ENCODE measurements around the gene FLOT2.
"Not testable (repeated sequence)": the region's sequence is repeated elsewhere in the genome, so short reads cannot be mapped to it uniquely, and the experiment has no call there.

Gene FLOT2

GRCh38 chr17:28896884-28897768 lies at the start of gene FLOT2:
Gene FLOT2 (minus strand): TSS chr17:28897733. CDS start chr17:28897574, 159 bp downstream.
- DNase-seq: peak; percentile 65

DNA sequence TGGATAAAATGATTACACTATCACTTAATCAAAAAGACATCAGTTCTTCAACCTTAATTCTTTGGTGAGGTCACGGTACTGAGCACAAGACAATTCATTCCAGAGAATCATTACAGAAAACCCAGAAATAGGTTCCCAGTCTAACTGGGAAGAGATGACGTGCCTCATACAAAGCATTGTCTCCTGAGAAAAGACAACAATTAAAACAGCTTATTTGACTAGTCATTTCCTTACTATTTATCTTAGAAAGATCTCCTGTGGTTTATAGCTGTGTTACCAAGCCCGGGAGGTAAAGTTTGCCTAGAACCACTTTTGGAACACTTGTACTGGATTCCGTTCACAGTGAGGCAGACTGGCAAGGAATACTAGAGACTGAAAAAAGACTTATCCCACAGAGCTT lies 48.7 kb upstream of the FLOT2 start:
- DNase-seq: no peak

GRCh38 chr17:28944862-28945741 lies 47.6 kb upstream of the FLOT2 start:
- no peak for DNase-seq

DNA sequence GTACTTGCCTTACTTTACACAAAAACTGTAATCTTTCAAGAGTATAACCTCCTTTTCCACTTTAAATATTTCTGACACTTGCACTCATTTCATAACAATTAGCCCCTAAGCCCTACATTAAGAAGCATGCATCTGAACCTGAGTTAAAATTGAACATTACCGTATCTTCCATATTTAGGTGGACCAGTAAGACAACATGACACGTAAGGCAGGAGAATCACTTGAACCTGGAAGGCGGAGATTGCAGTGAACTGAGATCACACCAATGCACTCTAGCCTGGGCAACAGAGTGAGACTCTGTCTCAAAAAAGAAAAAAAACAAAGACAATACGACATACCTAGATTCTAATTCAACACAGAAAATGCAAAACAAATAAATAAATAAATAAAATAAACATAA lies 46.8 kb upstream of the FLOT2 start:
- no peak for DNase-seq

DNA sequence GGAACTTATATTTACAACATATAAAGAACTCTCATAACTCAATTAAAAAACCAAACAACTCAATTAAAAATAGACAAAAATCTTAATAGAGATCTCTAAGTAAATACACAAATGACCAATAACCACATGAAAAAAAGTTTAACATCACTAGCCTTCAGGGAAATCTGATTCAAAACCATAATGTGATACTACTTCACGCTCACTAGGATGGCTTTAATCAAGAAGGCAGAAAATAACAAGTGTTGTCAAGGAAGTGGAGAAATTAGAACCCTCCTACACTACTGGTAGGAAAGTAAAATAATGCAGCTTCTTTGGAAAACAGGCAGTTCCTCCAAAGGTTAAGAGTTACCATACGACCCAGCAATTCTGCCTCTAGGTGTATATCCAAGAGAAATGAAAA lies 45.4 kb upstream of the FLOT2 start:
- DNase-seq: no peak

DNA sequence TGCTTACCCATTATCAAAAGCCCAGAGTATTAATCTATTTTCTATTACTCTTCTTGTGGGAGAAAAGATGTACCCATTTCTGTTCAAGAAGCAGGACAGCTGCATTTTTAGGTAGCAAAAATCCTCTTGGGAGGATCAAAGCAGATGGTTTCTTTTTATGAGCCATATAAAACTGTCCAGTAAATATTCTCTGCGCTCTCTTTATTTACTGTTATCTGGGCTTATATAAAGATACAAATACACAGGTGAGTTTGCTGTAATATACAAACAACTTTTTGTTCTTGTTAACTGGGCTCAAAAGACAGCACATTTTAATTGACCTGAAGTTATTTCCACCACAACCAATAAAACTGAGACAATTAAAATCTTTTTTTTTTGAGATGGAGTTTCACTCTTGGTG lies 43.7 kb upstream of the FLOT2 start:
- DNase-seq: no peak

GRCh38 chr17:28940675-28941074 lies 43.1 kb upstream of the FLOT2 start:
- DNase-seq: no peak

GRCh38 chr17:28940142-28940541 lies 42.6 kb upstream of the FLOT2 start:
- DNase-seq: no peak

DNA sequence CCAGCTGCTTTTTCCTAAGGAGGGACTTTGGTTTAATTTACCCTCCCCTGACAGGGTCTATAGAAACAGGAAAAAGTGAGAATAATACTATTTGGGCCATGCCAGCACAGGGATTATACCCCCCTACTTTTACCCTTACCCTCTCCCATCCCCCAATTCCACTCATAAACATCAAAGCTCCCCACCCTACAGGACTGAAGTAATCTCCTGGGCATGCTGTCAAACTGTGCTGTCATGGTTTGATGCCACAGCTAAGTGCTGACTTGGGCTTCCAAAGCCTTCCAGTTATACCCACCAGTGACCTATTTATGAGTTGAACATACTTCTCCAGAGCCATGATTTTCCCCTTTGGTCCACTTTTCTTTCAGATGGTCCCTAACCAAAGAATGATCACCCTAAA lies 41.0 kb upstream of the FLOT2 start:
- no peak for DNase-seq

- DNase-seq: no peak
Observed at GRCh38 chr17:28937044-28937729, 39.7 kb upstream of the FLOT2 start.

DNA sequence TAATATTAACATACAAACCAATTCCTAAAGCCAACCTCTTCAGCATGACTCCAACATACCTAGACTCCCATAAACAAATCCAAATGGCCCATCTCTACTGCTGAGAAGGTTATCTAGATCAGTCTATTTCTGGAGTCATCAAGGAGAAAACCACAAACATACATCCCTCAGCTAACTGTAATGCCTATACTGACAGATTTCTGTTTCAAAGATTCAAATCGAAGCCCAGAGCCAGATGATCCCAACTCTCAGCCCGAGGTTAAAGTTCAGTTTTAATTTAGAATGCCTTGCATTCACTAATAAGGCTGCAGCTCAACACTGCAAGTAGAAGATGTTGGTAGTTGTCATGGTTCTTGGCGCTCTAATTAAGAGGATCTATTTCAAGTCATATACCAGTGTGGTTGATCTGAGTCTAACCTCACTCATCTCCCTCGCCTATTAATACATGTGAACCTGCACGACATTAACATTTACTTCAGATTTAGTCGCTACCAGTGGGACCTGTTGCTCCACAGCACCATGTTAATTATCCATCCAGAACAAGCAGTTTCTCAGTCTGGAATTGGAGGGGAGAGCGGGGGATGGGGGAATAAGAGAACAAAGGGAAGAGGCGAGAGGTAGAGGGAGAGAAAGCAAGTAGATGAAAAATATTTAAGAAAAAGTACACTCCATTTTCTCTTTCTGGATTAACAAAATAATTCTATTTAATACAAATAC lies 38.4 kb upstream of the FLOT2 start:
- no peak for DNase-seq

DNA sequence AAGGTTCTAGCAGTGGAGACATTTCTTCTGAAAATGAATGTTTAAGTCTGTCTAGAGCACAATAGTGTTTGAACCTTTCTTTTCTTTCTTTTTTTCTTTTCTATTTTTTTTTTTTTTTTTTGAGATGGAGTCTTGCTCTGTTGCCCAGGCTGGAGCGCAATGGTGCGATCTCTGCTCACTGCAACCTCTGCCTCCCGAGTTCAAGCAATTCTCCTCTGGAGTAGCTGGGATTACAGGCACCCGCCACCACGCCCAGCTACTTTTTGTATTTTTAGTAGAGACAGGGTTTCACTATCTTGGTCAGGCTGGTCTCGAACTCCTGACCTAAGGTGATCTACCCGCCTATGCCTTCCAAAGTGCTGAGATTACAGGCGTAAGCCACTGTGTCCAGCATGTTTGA lies 37.0 kb upstream of the FLOT2 start:
- DNase-seq: not testable (repeated sequence)

DNA sequence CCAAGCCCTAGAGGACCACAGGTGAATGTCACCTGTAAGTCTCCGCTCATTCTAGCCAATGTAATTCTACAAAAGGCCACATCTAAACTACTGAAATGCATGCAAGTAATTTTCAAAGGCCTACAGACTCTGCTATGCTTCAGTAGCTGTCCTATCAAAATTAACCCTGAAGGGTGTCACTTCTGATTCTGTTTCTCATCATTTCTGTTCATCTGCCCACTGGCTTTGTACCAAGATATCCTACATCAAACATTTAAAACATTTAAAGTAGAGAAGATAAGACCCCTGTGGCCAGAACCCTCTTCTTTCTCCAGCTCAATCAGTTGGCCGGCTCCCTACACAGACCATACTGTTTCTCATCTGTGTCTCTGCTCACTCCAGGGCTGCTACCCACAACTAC lies 32.3 kb upstream of the FLOT2 start:
- DNase-seq: no peak

DNA sequence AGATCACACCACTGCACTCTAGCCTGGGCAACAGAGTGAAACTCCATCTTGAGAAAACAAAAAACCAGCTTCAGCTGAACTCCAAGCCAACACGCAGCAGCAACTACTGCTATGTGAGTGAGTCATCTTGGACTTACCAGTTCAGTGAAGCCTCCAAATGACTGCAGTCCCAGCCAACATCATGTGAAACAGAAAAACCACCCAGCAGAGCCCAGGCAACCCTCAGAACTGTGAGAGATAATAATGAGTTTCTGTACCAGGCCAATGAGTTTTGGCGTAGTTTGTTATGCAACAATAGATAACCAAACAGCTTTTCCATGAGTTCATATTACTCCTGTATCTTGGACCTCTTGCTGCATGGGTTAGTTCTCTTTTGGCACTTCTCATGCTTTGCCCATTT lies 30.5 kb upstream of the FLOT2 start:
- DNase-seq: peak; percentile 37

DNA sequence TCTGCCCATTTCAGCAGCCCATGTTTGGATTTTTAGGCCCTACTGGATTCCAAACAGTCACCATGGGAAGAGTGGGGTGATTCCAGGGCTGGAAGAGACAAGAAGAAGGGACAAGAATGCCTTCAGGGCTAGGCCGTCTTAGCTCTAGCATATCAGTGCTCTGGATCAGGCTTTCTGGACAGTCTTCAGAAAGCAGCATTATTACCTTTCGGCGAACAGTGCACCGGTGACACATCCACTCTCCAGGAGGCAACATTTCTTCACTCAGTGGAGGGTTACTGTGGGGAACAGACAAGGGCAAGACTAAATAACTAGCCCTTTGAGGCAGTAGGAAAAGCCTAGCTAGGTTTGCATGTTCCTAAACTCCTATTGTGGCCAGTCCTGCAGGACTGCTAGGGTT lies 29.3 kb upstream of the FLOT2 start:
- DNase-seq: no peak

DNA sequence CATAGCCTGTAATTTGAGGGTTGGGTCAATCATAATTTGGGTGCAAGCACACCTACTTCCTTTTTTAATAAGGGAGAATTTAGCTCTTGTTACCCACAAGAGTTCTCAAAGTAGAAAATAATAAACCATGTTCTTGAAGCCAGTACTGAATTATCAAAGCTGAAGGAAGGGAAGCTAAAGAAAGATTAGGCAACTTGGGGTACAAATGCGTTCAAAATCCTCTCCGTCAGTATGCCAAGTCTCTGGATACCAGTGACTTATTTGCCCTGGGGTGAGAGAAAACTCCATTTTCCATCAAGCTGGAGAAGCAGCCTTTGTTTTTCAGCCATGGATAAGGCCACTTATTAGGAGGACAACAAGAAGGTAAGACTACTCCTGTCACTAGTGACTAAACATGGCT lies 28.8 kb upstream of the FLOT2 start:
- no peak for DNase-seq

GRCh38 chr17:28925912-28926365 lies 28.4 kb upstream of the FLOT2 start:
- no peak for DNase-seq

GRCh38 chr17:28920201-28920600 lies 22.7 kb upstream of the FLOT2 start:
- no peak for DNase-seq

- no peak for DNase-seq
Observed at GRCh38 chr17:28918295-28918694, 20.8 kb upstream of the FLOT2 start.

GRCh38 chr17:28917465-28917864 lies 19.9 kb upstream of the FLOT2 start:
- DNase-seq: no peak

GRCh38 chr17:28917029-28917428 lies 19.5 kb upstream of the FLOT2 start:
- DNase-seq: no peak

DNA sequence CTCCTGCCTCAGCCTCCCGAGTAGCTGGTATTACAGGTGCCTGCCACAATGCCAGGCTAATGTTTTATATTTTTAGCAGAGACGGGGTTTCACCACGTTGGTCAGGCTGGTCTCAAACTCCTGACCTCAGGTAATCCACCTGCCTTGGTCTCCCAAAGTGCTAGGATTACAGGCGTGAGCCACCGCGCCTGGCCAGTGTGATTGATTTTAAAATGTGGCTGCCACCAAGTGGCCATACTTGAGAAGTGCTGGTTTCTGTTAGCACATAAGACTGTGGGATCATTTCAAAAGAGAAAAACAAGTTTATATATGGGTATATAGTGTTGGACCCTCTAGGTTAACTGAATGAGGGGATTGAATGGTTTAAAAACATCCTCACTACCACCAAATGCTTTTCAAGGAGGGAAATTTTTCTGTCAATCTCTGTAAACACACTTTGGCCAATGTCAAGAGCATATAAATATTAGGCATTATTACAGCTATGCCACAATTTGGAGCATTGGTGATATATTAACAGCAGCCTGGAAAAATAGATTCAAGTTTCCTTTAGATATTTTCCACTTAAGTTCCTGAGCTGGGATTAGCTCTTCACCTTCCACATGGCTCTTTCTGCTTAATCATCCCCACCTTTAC lies 18.9 kb upstream of the FLOT2 start:
- DNase-seq: no peak
